Panc1 (cell line): ENCODE data around the gene PRSS22. TPM values are rescaled to one million over a fixed set of nuclear protein-coding genes. Genes with fewer than 3 reads are reported as not detected.

ENCODE experiments used
- ATAC-seq: fragments of 200-7000 bp; cut with Tn5 transposase; 2 replicates; pipeline ENCODE4 v1.9.1; 2020; ENCODE audit warnings: mild to moderate bottlenecking, moderate library complexity
- BruUV-seq: library from RNA; stranded (reverse); fragments of 400-500 nt; replicated peaks from 2 replicates; lab custom pipeline; 2021; lab: Mats Ljungman, UMichigan
- CTCF ChIA-PET: fragments of 300-600 bp; sonication (Branson Sonifier 250); formaldehyde crosslinking; loops from one replicate; lab custom pipeline; 2022; ENCODE audit warnings: antibody characterized with exemption; lab: Charles Lee
- POLR2A ChIA-PET: fragments of 300-600 bp; sonication (Branson Sonifier 250); formaldehyde crosslinking; loops from one replicate; lab custom pipeline; 2022; ENCODE audit warnings: antibody characterized with exemption; lab: Charles Lee
- DNase-seq: peaks from one replicate; pipeline ENCODE4 v3.0.0-alpha.2; 2010; ENCODE audit warnings: low read depth, low spot score
- H3K27ac ChIP-seq: 2 replicates; pipeline ENCODE4 v1.5.1; 2011; ENCODE audit warnings: mild to moderate bottlenecking, low read length, inconsistent platforms
- H3K27me3 ChIP-seq: fragments of 200-500 bp; sonication (Bioruptor generic); 2 replicates; pipeline ENCODE4 v1.6.0; 2014; ENCODE audit warnings: low read length, inconsistent platforms; ENCODE audit not compliant: control insufficient read depth, insufficient read depth
- H3K36me3 ChIP-seq: fragments of 200-500 bp; sonication (Bioruptor generic); 2 replicates; pipeline ENCODE4 v1.5.1; 2014; ENCODE audit warnings: inconsistent platforms, mild to moderate bottlenecking, low read length, moderate library complexity; ENCODE audit not compliant: control insufficient read depth, insufficient read depth
- H3K4me1 ChIP-seq: 2 replicates; pipeline ENCODE4 v1.5.1; 2011; ENCODE audit warnings: inconsistent platforms, mild to moderate bottlenecking, low read length, moderate library complexity; ENCODE audit not compliant: control insufficient read depth, insufficient read depth
- H3K4me3 ChIP-seq, 2 experiments: 2 replicates each; pipeline ENCODE4 v1.5.1; 2011 to 2012; ENCODE audit warnings: low read depth in 2 of 2, low read length in 2 of 2, mild to moderate bottlenecking in 2 of 2, inconsistent platforms in 1 of 2, moderate library complexity in 1 of 2
- H3K9me3 ChIP-seq: fragments of 200-500 bp; sonication (Bioruptor generic); 2 replicates; pipeline ENCODE4 v1.5.1; 2014; ENCODE audit warnings: low read depth, mild to moderate bottlenecking, inconsistent platforms, low read length, moderate library complexity; ENCODE audit not compliant: control insufficient read depth, insufficient read depth
- POLR2AphosphoS5 ChIP-seq: IDR thresholded peaks from 2 replicates; pipeline ENCODE4 v1.6.1; 2012; ENCODE audit warnings: mild to moderate bottlenecking, low read depth, low read length, moderate library complexity
- SIN3A ChIP-seq: IDR thresholded peaks from 2 replicates; pipeline ENCODE4 v1.6.1; 2012; ENCODE audit warnings: low read depth, mild to moderate bottlenecking, low read length, moderate library complexity, borderline replicate concordance; ENCODE audit not compliant: insufficient read depth
- TCF7L2 ChIP-seq: IDR thresholded peaks from 2 replicates; pipeline ENCODE4 v1.6.1; 2011; ENCODE audit warnings: mild to moderate bottlenecking, low read depth, low read length, inconsistent platforms
- in situ Hi-C: cut with HindIII; loops from 2 replicates; pipeline ENCODE4 v1.10.0; 2016; ENCODE audit warnings: low sequenced_read_pairs, low pct_unique_long_range_greater_than_20kb
- intact Hi-C: fragments of 100-400 bp; cut with micrococcal nuclease; formaldehyde crosslinking; loops from one replicate; pipeline ENCODE4 v1.10.0; 2022; ENCODE audit not compliant: unreplicated experiment
- total RNA-seq: library from RNA; stranded (reverse); gene quantifications from one replicate; pipeline ENCODE4 v1.2.1, GENCODE V29; 2021; ENCODE audit not compliant: unreplicated experiment
- TF ChIP-seq, protein P1 (sequence below), 2 experiments: IDR thresholded peaks; 2 replicates each; pipeline ENCODE4 v1.6.1; 2011 to 2012; ENCODE audit warnings: low read depth in 2 of 2, control low read depth in 1 of 2, low read length in 1 of 2, mild to moderate bottlenecking in 1 of 2, moderate library complexity in 1 of 2; ENCODE audit not compliant: insufficient read depth in 1 of 2
- TF ChIP-seq, protein P2 (sequence below): fragments of 450-650 bp; IDR thresholded peaks from 2 replicates; pipeline ENCODE4 v1.5.1; 2017; ENCODE audit warnings: mild to moderate bottlenecking

Gene PRSS22
- total RNA-seq, 1 experiment from 2014 or later = 23.9 TPM

GRCh38 chr16:2834968-2835367 is 23.0 kb downstream of the PRSS22 start:
- TF ChIP-seq, protein P1, sequence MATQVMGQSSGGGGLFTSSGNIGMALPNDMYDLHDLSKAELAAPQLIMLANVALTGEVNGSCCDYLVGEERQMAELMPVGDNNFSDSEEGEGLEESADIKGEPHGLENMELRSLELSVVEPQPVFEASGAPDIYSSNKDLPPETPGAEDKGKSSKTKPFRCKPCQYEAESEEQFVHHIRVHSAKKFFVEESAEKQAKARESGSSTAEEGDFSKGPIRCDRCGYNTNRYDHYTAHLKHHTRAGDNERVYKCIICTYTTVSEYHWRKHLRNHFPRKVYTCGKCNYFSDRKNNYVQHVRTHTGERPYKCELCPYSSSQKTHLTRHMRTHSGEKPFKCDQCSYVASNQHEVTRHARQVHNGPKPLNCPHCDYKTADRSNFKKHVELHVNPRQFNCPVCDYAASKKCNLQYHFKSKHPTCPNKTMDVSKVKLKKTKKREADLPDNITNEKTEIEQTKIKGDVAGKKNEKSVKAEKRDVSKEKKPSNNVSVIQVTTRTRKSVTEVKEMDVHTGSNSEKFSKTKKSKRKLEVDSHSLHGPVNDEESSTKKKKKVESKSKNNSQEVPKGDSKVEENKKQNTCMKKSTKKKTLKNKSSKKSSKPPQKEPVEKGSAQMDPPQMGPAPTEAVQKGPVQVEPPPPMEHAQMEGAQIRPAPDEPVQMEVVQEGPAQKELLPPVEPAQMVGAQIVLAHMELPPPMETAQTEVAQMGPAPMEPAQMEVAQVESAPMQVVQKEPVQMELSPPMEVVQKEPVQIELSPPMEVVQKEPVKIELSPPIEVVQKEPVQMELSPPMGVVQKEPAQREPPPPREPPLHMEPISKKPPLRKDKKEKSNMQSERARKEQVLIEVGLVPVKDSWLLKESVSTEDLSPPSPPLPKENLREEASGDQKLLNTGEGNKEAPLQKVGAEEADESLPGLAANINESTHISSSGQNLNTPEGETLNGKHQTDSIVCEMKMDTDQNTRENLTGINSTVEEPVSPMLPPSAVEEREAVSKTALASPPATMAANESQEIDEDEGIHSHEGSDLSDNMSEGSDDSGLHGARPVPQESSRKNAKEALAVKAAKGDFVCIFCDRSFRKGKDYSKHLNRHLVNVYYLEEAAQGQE (IDR thresholded peaks at IDR 0.05; ENCODE audit: insufficient read depth in 1 of 2, low read depth in 2 of 2, low read length in 1 of 2) = no peak
- TF ChIP-seq TCF7L2 (no peak), POLR2AphosphoS5 (no peak), SIN3A (no peak)
- TF ChIP-seq, protein P2, sequence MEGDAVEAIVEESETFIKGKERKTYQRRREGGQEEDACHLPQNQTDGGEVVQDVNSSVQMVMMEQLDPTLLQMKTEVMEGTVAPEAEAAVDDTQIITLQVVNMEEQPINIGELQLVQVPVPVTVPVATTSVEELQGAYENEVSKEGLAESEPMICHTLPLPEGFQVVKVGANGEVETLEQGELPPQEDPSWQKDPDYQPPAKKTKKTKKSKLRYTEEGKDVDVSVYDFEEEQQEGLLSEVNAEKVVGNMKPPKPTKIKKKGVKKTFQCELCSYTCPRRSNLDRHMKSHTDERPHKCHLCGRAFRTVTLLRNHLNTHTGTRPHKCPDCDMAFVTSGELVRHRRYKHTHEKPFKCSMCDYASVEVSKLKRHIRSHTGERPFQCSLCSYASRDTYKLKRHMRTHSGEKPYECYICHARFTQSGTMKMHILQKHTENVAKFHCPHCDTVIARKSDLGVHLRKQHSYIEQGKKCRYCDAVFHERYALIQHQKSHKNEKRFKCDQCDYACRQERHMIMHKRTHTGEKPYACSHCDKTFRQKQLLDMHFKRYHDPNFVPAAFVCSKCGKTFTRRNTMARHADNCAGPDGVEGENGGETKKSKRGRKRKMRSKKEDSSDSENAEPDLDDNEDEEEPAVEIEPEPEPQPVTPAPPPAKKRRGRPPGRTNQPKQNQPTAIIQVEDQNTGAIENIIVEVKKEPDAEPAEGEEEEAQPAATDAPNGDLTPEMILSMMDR = no peak
- no TSS peak for BruUV-seq
- no peak for ATAC-seq
- no peak overlapping the region for H3K4me3 ChIP-seq
- no peaks in the 10 kb centered on the region for H3K27me3 ChIP-seq
- DNase-seq = no peak
- peak overlapping the region; percentile 79 for H3K27ac ChIP-seq
- CTCF ChIA-PET = no interaction called here
- no peaks in the 10 kb centered on the region for H3K36me3 ChIP-seq
- intact Hi-C loops (loop anchor here (5.0 kb wide), 1 partner anchor 63 kb away; no protein-coding TSS in a partner anchor), in situ Hi-C loops (no loop called here)
- no peaks in the 10 kb centered on the region for H3K9me3 ChIP-seq
- H3K4me1 ChIP-seq = peaks cover 48% of the 10 kb centered on the region
- POLR2A ChIA-PET = no interaction called here

DNA sequence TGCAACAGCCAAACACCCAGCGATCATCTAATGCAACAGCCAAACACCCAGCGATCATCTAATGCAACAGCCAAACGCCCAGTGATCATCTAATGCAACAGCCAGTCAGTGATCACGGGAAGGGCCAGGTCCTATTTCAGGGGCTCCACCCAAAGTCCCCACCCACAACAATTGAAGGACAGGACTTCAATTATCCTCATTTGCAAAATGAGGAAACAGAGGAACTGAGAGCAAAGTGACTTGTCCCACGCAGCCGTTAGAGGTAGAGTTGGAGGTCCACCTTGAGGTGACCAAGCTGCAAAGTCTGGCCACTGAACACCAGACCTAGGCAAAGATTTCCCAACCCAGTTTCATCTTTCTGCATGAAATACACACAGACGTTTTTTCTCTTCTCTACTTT is 24.2 kb downstream of the PRSS22 start:
- CTCF ChIA-PET = no interaction called here

More for the DNA sequence above, 24.2 kb downstream of the PRSS22 start:
- BruUV-seq = no TSS peak
- intact Hi-C loops = no loop called here
- no peak for DNase-seq
- no peak for ATAC-seq
- peak overlapping the region; percentile 68 for H3K27ac ChIP-seq
- TF ChIP-seq POLR2AphosphoS5 = no peak
- TF ChIP-seq SIN3A = no peak
- TF ChIP-seq, protein P2 = no peak
- TF ChIP-seq, protein P1 (IDR thresholded peaks at IDR 0.05; ENCODE audit: insufficient read depth in 1 of 2, low read depth in 2 of 2, low read length in 1 of 2) = no peak
- TF ChIP-seq TCF7L2 = no peak
- in situ Hi-C loops = no loop called here
- H3K27me3 ChIP-seq = no peaks in the 10 kb centered on the region
- H3K4me3 ChIP-seq = no peak overlapping the region
- no peaks in the 10 kb centered on the region for H3K9me3 ChIP-seq
- H3K4me1 ChIP-seq = peaks cover 46% of the 10 kb centered on the region
- H3K36me3 ChIP-seq = no peaks in the 10 kb centered on the region
- POLR2A ChIA-PET = no interaction called here
